Thyroid gland (tissue), 4 donors: ENCODE measurements around the gene SOX1.

Experiments
- CTCF ChIP-seq, 6 experiments: fragments of 200-600 bp in 3 of 6; fragments of 450-650 bp in 3 of 6; sonication (generic) in 3 of 6; IDR thresholded peaks; one replicate each; pipeline ENCODE4 v1.5.1; 2016 to 2019; ENCODE audit warnings: antibody characterized with exemption in 6 of 6, mild to moderate bottlenecking in 2 of 6, inconsistent platforms in 1 of 6, moderate library complexity in 1 of 6
- POLR2A ChIP-seq, 2 donors: fragments of 450-650 bp; IDR thresholded peaks; one replicate each; pipeline ENCODE4 v1.6.1; 2017; ENCODE audit warnings: antibody characterized with exemption in 2 of 2, mild to moderate bottlenecking in 2 of 2, moderate library complexity in 1 of 2

GRCh38 chr13:112065521-112065866 is 1.5 kb upstream of the SOX1 start:
- no peak for TF ChIP-seq CTCF (IDR thresholded peaks at IDR 0.05)
- TF ChIP-seq POLR2A (IDR thresholded peaks at IDR 0.05): no peak
